Activated naive CD4-positive, alpha-beta T cell treated with anti-CD3 and anti-CD28 coated beads, Interleukin-2, amount 50 U/mL, for 72 hours (primary cell): Measurements from ENCODE around the gene PEMT. TPM values are rescaled to one million over a fixed set of nuclear protein-coding genes. Genes with fewer than 3 reads are reported as not detected.
A peak's percentile ranks its signal among the peaks of the same experiment; 100 is the strongest.

Source experiments
- ATAC-seq, 2 donors: fragments of 150-1000 bp; cut with Tn5 transposase; 2 replicates each; pipeline ENCODE4 v1.10.0; 2021; ENCODE audit warnings: mild to moderate bottlenecking in 2 of 2, moderate library complexity in 2 of 2
- DNase-seq, 2 donors: peaks; one replicate each; pipeline ENCODE4 v3.0.0; 2021 to 2022; ENCODE audit warnings: low spot score in 2 of 2
- H3K27ac Mint-ChIP-seq, 2 donors: one replicate each; pipeline ENCODE4 v1.8.0; 2022; ENCODE audit warnings: mild to moderate bottlenecking in 2 of 2, mixed read lengths in 2 of 2
- H3K36me3 Mint-ChIP-seq, 2 donors: one replicate each; pipeline ENCODE4 v1.8.0; 2022; ENCODE audit warnings: mixed read lengths in 2 of 2
- H3K9me3 Mint-ChIP-seq, 2 donors: one replicate each; pipeline ENCODE4 v1.8.0; 2022; ENCODE audit warnings: mixed read lengths in 2 of 2
- total RNA-seq, 2 donors: library from RNA; stranded (reverse); gene quantifications; one replicate each; pipeline ENCODE4 v1.2.3, GENCODE V29; 2022

Gene PEMT
- total RNA-seq, 2 donors from 2014 or later, result 6.3 to 27.5 TPM

- DNase-seq (no peak), ATAC-seq (no peak)
- H3K36me3 Mint-ChIP-seq, result no peaks in the 10 kb centered on the region
- no peak overlapping the region for H3K27ac Mint-ChIP-seq
- no peaks in the 10 kb centered on the region for H3K9me3 Mint-ChIP-seq
These were observed 26.6 kb downstream of the PEMT start for GRCh38 chr17:17564896-17565295.

- no peaks in the 10 kb centered on the region for H3K9me3 Mint-ChIP-seq
- no peak for DNase-seq
- no peak for ATAC-seq
- no peaks in the 10 kb centered on the region for H3K36me3 Mint-ChIP-seq
- no peak overlapping the region for H3K27ac Mint-ChIP-seq
These were observed 27.2 kb downstream of the PEMT start for GRCh38 chr17:17564323-17564722.

GRCh38 chr17:17563530-17563929, 28.0 kb downstream of the PEMT start:
- no peak for DNase-seq
- no peak for ATAC-seq
- Mint-ChIP-seq H3K36me3 (no peaks in the 10 kb centered on the region), H3K9me3 (no peaks in the 10 kb centered on the region), H3K27ac (no peak overlapping the region)

- no peak overlapping the region for H3K27ac Mint-ChIP-seq
- DNase-seq (no peak), ATAC-seq (no peak)
- H3K9me3 Mint-ChIP-seq, result no peaks in the 10 kb centered on the region
- H3K36me3 Mint-ChIP-seq, result no peaks in the 10 kb centered on the region
These were observed 29.4 kb downstream of the PEMT start for GRCh38 chr17:17562146-17562511.

GRCh38 chr17:17561408-17562145, 29.9 kb downstream of the PEMT start:
- no peak for ATAC-seq
- Mint-ChIP-seq H3K9me3 (no peaks in the 10 kb centered on the region), H3K36me3 (no peaks in the 10 kb centered on the region), H3K27ac (peak overlapping the region in 1 of 2 donors; percentile 16)
- DNase-seq, result no peak

- no peak for ATAC-seq
- no peak for DNase-seq
- H3K9me3 Mint-ChIP-seq, result no peaks in the 10 kb centered on the region
- no peaks in the 10 kb centered on the region for H3K36me3 Mint-ChIP-seq
- H3K27ac Mint-ChIP-seq, result peak overlapping the region in 1 of 2 donors; percentile 16
These were observed 30.5 kb downstream of the PEMT start for GRCh38 chr17:17560975-17561374.

- ATAC-seq (no peak), DNase-seq (no peak)
- no peaks in the 10 kb centered on the region for H3K9me3 Mint-ChIP-seq
- no peak overlapping the region for H3K27ac Mint-ChIP-seq
- no peaks in the 10 kb centered on the region for H3K36me3 Mint-ChIP-seq
These were observed 31.3 kb downstream of the PEMT start for GRCh38 chr17:17560167-17560566.

- Mint-ChIP-seq H3K36me3 (no peaks in the 10 kb centered on the region), H3K9me3 (no peaks in the 10 kb centered on the region), H3K27ac (peak overlapping the region in 1 of 2 donors; percentile 84)
- no peak for ATAC-seq
- no peak for DNase-seq
These were observed 32.3 kb downstream of the PEMT start for GRCh38 chr17:17559164-17559563.

GRCh38 chr17:17558431-17558830, 33.1 kb downstream of the PEMT start:
- no peaks in the 10 kb centered on the region for H3K36me3 Mint-ChIP-seq
- no peaks in the 10 kb centered on the region for H3K9me3 Mint-ChIP-seq
- no peak overlapping the region for H3K27ac Mint-ChIP-seq
- ATAC-seq (no peak), DNase-seq (no peak)

- no peaks in the 10 kb centered on the region for H3K9me3 Mint-ChIP-seq
- ATAC-seq, result no peak
- peak overlapping the region in 1 of 2 donors; percentile 79 for H3K27ac Mint-ChIP-seq
- DNase-seq, result no peak
- no peaks in the 10 kb centered on the region for H3K36me3 Mint-ChIP-seq
These were observed 33.7 kb downstream of the PEMT start for GRCh38 chr17:17557796-17558195.

GRCh38 chr17:17556671-17557070, 34.8 kb downstream of the PEMT start:
- Mint-ChIP-seq H3K27ac (peak overlapping the region in 1 of 2 donors; percentile 37), H3K9me3 (no peaks in the 10 kb centered on the region), H3K36me3 (no peaks in the 10 kb centered on the region)
- DNase-seq (no peak), ATAC-seq (no peak)

- no peak for DNase-seq
- Mint-ChIP-seq H3K9me3 (no peaks in the 10 kb centered on the region), H3K27ac (peak overlapping the region in 1 of 2 donors; percentile 37), H3K36me3 (no peaks in the 10 kb centered on the region)
- no peak for ATAC-seq
These were observed 35.6 kb downstream of the PEMT start for GRCh38 chr17:17555906-17556305.

- Mint-ChIP-seq H3K36me3 (no peaks in the 10 kb centered on the region), H3K27ac (no peak overlapping the region), H3K9me3 (no peaks in the 10 kb centered on the region)
- no peak for DNase-seq
- no peak for ATAC-seq
These were observed 36.4 kb downstream of the PEMT start for GRCh38 chr17:17555151-17555550.

- no peaks in the 10 kb centered on the region for H3K36me3 Mint-ChIP-seq
These were observed 37.2 kb downstream of the PEMT start for GRCh38 chr17:17554266-17554665.

GRCh38 chr17:17553217-17554195, 38.0 kb downstream of the PEMT start:
- ATAC-seq (no peak), DNase-seq (no peak)
- peak overlapping the region in 1 of 2 donors; percentile 36 for H3K27ac Mint-ChIP-seq
- H3K36me3 Mint-ChIP-seq, result no peaks in the 10 kb centered on the region
- H3K9me3 Mint-ChIP-seq, result no peaks in the 10 kb centered on the region

More at GRCh38 chr17:17554266-17554665, 37.2 kb downstream of the PEMT start:
- ATAC-seq, result no peak
- Mint-ChIP-seq H3K27ac (no peak overlapping the region), H3K9me3 (no peaks in the 10 kb centered on the region)
- DNase-seq, result no peak

GRCh38 chr17:17552351-17553216, 38.9 kb downstream of the PEMT start:
- no peaks in the 10 kb centered on the region for H3K36me3 Mint-ChIP-seq
- DNase-seq, result no peak
- peak overlapping the region in 1 of 2 donors; percentile 36 for H3K27ac Mint-ChIP-seq
- no peaks in the 10 kb centered on the region for H3K9me3 Mint-ChIP-seq
- ATAC-seq, result no peak
